Measurements from ENCODE around the gene OGA.

DNA sequence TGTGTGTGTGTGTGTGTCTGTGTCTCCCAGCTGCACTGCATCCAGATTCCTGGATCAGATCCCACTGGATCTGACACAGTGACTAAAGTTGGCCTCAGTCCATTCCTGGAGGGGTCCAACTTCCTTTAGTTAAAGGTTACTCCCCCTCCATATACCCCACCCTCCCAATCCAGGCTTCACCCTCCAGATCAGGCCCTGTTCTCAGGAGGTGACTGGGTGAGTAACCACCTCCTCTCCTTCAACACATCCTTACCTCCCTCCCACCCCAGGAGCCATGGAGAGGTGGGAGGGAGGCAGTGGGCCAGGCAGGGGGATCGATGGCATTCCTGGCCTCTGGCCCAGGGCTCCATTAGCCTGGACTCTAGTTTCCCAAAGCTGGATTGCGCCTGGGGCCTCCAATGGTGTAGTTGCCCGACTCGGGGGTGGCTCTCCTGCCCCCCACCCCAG lies 14.1 kb upstream of the OGA start:
- TF ChIP-seq, protein P1, sequence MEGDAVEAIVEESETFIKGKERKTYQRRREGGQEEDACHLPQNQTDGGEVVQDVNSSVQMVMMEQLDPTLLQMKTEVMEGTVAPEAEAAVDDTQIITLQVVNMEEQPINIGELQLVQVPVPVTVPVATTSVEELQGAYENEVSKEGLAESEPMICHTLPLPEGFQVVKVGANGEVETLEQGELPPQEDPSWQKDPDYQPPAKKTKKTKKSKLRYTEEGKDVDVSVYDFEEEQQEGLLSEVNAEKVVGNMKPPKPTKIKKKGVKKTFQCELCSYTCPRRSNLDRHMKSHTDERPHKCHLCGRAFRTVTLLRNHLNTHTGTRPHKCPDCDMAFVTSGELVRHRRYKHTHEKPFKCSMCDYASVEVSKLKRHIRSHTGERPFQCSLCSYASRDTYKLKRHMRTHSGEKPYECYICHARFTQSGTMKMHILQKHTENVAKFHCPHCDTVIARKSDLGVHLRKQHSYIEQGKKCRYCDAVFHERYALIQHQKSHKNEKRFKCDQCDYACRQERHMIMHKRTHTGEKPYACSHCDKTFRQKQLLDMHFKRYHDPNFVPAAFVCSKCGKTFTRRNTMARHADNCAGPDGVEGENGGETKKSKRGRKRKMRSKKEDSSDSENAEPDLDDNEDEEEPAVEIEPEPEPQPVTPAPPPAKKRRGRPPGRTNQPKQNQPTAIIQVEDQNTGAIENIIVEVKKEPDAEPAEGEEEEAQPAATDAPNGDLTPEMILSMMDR (IDR thresholded peaks at IDR 0.05; ENCODE audit: low read depth, low read length): no peak
- no peak for TF ChIP-seq MYC (IDR thresholded peaks at IDR 0.05; ENCODE audit: low read depth, low read length)
